Activated T-cell treated with anti-CD3 and anti-CD28 coated beads for 24 hours (primary cell): ENCODE data around the gene TAS2R20.

ENCODE experiments used
- DNase-seq: peaks from one replicate; pipeline ENCODE4 v3.0.0-alpha.2; 2020; ENCODE audit warnings: low read depth

The TAS2R20 gene

DNA sequence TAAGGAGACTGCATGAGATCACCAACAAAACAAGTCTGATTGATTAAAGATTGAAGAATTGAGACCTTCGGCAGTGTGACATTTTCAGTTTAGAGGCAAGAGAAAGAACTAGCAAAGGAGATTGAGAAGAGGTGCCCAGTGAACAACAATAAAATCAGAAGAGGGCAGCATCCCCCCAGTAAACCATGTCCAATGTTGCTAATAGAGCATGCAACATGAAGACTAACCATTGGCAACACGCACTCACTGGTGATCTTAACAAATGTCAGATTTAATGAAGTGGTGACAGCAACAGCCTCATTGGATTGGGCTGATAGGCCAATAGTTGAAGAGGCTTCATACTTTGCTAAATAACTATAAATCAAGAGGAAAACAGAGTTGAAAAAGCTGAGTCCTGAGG is 38.3 kb downstream of the TAS2R20 start:
- DNase-seq, result no peak

- DNase-seq, result no peak
Measured at GRCh38 chr12:10957741-10958140, 40.4 kb downstream of the TAS2R20 start.

GRCh38 chr12:10956085-10956484 is 42.0 kb downstream of the TAS2R20 start:
- no peak for DNase-seq

GRCh38 chr12:10952645-10953044 is 45.5 kb downstream of the TAS2R20 start:
- DNase-seq, result no peak
